Measurements from ENCODE around the gene PNMT.

PNMT gene

GRCh38 chr17:39709998-39710964, 42.0 kb downstream of the PNMT start:
- TF ChIP-seq, protein P1, sequence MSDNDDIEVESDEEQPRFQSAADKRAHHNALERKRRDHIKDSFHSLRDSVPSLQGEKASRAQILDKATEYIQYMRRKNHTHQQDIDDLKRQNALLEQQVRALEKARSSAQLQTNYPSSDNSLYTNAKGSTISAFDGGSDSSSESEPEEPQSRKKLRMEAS (IDR thresholded peaks at IDR 0.05): no peak
- TF ChIP-seq TAF1 (IDR thresholded peaks at IDR 0.05; ENCODE audit: low read depth) (no peak), CEBPB (IDR thresholded peaks at IDR 0.05) (no peak), EP300 (IDR thresholded peaks at IDR 0.05; ENCODE audit: borderline replicate concordance) (no peak)

GRCh38 chr17:39711851-39712250, 43.6 kb downstream of the PNMT start:
- TF ChIP-seq TAF1 (IDR thresholded peaks at IDR 0.05; ENCODE audit: low read depth) (no peak), FOXM1 (IDR thresholded peaks at IDR 0.05; ENCODE audit: borderline replicate concordance, low read depth) (no peak), REST (IDR thresholded peaks at IDR 0.05; ENCODE audit: low read depth) (no peak), CREB1 (IDR thresholded peaks at IDR 0.05; ENCODE audit: low read depth) (no peak), RAD21 (IDR thresholded peaks at IDR 0.05; ENCODE audit: low read depth) (no peak), TEAD4 (IDR thresholded peaks at IDR 0.05) (no peak), ZBTB7A (IDR thresholded peaks at IDR 0.05; ENCODE audit: low read depth) (no peak)
- TF ChIP-seq, protein P1 (IDR thresholded peaks at IDR 0.05): no peak

GRCh38 chr17:39714234-39714633, 46.0 kb downstream of the PNMT start:
- TF ChIP-seq EGR1 (IDR thresholded peaks at IDR 0.05): no peak
- TF ChIP-seq CEBPB (IDR thresholded peaks at IDR 0.05): no peak
- no peak for TF ChIP-seq ZBTB7A (IDR thresholded peaks at IDR 0.05; ENCODE audit: low read depth)
- TF ChIP-seq CREB1 (IDR thresholded peaks at IDR 0.05; ENCODE audit: low read depth): no peak

DNA sequence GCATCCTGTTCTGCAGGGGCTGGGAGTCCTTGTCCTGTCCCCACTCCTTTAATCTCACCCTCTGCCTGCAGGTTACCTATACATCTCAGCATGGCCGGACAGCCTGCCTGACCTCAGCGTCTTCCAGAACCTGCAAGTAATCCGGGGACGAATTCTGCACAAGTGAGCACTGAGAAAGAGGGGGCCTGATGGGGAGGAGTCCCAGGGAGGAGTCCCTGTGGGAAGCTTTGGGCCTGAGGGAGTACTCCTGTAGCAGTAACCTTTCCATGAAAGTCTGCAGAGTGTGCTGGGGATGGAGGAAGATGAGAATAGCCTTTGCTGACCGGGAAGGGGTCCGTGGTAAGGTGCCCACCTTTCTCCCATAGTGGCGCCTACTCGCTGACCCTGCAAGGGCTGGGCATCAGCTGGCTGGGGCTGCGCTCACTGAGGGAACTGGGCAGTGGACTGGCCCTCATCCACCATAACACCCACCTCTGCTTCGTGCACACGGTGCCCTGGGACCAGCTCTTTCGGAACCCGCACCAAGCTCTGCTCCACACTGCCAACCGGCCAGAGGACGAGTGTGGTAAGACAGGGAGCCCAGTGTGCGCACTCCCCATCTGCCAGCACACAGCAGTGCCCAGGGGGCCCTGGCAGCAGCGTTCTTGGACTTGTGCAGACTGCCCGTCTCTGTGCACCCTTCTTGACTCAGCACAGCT, 47.3 kb downstream of the PNMT start:
- TF ChIP-seq, protein P1 (IDR thresholded peaks at IDR 0.05): no peak
- no peak for TF ChIP-seq YY1 (IDR thresholded peaks at IDR 0.05; ENCODE audit: low read depth)
- TF ChIP-seq NFIC (IDR thresholded peaks at IDR 0.05): no peak
- TF ChIP-seq CREB1 (IDR thresholded peaks at IDR 0.05; ENCODE audit: low read depth): no peak
- TF ChIP-seq FOXM1 (IDR thresholded peaks at IDR 0.05; ENCODE audit: borderline replicate concordance, low read depth): no peak
- TF ChIP-seq EP300 (IDR thresholded peaks at IDR 0.05; ENCODE audit: borderline replicate concordance): no peak
- no peak for TF ChIP-seq EGR1 (IDR thresholded peaks at IDR 0.05)
- TF ChIP-seq REST (IDR thresholded peaks at IDR 0.05; ENCODE audit: low read depth): no peak
- no peak for TF ChIP-seq RAD21 (IDR thresholded peaks at IDR 0.05; ENCODE audit: low read depth)
- TF ChIP-seq TAF1 (IDR thresholded peaks at IDR 0.05; ENCODE audit: low read depth): no peak
- no peak for TF ChIP-seq ZBTB7A (IDR thresholded peaks at IDR 0.05; ENCODE audit: low read depth)
- no peak for TF ChIP-seq CEBPB (IDR thresholded peaks at IDR 0.05)
- no peak for TF ChIP-seq TCF12 (IDR thresholded peaks at IDR 0.05; ENCODE audit: low read depth)
- TF ChIP-seq, protein P2, sequence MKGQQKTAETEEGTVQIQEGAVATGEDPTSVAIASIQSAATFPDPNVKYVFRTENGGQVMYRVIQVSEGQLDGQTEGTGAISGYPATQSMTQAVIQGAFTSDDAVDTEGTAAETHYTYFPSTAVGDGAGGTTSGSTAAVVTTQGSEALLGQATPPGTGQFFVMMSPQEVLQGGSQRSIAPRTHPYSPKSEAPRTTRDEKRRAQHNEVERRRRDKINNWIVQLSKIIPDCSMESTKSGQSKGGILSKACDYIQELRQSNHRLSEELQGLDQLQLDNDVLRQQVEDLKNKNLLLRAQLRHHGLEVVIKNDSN (IDR thresholded peaks at IDR 0.05): no peak
- TF ChIP-seq TEAD4 (IDR thresholded peaks at IDR 0.05): no peak

DNA sequence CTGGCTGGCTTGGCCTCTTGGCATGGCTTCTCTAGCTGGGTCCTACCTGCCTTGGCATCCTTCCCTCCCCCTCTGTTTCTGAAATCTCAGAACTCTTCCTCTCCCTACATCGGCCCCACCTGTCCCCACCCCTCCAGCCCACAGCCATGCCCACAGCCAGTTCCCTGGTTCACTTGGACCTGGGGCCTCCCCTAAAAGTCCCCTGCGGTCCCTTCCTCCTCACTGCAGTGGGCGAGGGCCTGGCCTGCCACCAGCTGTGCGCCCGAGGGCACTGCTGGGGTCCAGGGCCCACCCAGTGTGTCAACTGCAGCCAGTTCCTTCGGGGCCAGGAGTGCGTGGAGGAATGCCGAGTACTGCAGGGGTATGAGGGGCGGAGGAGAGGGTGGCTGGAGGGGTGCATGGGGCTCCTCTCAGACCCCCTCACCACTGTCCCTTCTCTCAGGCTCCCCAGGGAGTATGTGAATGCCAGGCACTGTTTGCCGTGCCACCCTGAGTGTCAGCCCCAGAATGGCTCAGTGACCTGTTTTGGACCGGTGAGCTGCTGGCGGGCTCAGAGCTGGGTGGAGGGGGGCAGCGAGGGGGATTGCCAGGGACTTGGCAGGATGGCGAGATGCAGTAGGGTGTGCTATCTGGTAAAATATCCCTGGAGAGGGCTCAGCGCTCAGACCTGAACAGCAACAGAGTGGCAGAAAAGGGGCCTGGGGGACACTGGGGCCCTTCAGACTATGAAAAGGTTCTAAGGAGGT, 48.0 kb downstream of the PNMT start:
- no peak for TF ChIP-seq TEAD4 (IDR thresholded peaks at IDR 0.05)
- TF ChIP-seq ZBTB7A (IDR thresholded peaks at IDR 0.05; ENCODE audit: low read depth): peak; percentile 50; the same call in 1 of the 2 replicates
